ENCODE data around the gene MEOX1.

DNA sequence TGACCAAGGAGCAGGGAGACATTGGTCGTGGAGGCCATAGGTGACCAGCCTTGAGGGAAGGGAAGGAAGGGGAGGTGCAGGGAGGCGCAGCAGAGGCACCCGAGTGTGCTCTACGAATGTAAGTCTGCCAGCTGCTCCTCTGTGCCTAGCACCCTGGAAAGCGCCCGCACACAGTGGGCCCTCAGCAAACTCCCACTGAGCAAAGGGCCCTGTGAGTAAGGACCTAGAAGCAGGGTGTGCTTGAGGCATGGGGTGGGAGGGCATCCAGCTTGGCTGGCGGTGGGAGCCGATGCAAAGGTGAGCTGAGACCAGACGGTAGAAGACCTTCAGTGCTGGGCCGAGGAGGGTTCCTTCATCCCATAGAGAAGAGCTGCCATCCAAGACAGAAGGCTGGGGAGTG lies 36.2 kb upstream of the MEOX1 start:
- TF ChIP-seq SAFB2 (CRISPR knock-in tag; IDR thresholded peaks at IDR 0.05; ENCODE audit: borderline replicate concordance, low read depth) (no peak), ZNF766 (CRISPR knock-in tag; IDR thresholded peaks at IDR 0.05; ENCODE audit: borderline replicate concordance) (no peak), ATM (IDR thresholded peaks at IDR 0.05; ENCODE audit: borderline replicate concordance) (no peak), CREB1 (IDR thresholded peaks at IDR 0.05) (no peak), CREB1 (CRISPR knock-in tag; IDR thresholded peaks at IDR 0.05) (no peak), NR3C1 (CRISPR knock-in tag; IDR thresholded peaks at IDR 0.05) (no peak)
- TF ChIP-seq, protein P1, sequence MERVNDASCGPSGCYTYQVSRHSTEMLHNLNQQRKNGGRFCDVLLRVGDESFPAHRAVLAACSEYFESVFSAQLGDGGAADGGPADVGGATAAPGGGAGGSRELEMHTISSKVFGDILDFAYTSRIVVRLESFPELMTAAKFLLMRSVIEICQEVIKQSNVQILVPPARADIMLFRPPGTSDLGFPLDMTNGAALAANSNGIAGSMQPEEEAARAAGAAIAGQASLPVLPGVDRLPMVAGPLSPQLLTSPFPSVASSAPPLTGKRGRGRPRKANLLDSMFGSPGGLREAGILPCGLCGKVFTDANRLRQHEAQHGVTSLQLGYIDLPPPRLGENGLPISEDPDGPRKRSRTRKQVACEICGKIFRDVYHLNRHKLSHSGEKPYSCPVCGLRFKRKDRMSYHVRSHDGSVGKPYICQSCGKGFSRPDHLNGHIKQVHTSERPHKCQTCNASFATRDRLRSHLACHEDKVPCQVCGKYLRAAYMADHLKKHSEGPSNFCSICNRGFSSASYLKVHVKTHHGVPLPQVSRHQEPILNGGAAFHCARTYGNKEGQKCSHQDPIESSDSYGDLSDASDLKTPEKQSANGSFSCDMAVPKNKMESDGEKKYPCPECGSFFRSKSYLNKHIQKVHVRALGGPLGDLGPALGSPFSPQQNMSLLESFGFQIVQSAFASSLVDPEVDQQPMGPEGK (CRISPR knock-in tag; IDR thresholded peaks at IDR 0.05): no peak
- TF ChIP-seq, protein P2, sequence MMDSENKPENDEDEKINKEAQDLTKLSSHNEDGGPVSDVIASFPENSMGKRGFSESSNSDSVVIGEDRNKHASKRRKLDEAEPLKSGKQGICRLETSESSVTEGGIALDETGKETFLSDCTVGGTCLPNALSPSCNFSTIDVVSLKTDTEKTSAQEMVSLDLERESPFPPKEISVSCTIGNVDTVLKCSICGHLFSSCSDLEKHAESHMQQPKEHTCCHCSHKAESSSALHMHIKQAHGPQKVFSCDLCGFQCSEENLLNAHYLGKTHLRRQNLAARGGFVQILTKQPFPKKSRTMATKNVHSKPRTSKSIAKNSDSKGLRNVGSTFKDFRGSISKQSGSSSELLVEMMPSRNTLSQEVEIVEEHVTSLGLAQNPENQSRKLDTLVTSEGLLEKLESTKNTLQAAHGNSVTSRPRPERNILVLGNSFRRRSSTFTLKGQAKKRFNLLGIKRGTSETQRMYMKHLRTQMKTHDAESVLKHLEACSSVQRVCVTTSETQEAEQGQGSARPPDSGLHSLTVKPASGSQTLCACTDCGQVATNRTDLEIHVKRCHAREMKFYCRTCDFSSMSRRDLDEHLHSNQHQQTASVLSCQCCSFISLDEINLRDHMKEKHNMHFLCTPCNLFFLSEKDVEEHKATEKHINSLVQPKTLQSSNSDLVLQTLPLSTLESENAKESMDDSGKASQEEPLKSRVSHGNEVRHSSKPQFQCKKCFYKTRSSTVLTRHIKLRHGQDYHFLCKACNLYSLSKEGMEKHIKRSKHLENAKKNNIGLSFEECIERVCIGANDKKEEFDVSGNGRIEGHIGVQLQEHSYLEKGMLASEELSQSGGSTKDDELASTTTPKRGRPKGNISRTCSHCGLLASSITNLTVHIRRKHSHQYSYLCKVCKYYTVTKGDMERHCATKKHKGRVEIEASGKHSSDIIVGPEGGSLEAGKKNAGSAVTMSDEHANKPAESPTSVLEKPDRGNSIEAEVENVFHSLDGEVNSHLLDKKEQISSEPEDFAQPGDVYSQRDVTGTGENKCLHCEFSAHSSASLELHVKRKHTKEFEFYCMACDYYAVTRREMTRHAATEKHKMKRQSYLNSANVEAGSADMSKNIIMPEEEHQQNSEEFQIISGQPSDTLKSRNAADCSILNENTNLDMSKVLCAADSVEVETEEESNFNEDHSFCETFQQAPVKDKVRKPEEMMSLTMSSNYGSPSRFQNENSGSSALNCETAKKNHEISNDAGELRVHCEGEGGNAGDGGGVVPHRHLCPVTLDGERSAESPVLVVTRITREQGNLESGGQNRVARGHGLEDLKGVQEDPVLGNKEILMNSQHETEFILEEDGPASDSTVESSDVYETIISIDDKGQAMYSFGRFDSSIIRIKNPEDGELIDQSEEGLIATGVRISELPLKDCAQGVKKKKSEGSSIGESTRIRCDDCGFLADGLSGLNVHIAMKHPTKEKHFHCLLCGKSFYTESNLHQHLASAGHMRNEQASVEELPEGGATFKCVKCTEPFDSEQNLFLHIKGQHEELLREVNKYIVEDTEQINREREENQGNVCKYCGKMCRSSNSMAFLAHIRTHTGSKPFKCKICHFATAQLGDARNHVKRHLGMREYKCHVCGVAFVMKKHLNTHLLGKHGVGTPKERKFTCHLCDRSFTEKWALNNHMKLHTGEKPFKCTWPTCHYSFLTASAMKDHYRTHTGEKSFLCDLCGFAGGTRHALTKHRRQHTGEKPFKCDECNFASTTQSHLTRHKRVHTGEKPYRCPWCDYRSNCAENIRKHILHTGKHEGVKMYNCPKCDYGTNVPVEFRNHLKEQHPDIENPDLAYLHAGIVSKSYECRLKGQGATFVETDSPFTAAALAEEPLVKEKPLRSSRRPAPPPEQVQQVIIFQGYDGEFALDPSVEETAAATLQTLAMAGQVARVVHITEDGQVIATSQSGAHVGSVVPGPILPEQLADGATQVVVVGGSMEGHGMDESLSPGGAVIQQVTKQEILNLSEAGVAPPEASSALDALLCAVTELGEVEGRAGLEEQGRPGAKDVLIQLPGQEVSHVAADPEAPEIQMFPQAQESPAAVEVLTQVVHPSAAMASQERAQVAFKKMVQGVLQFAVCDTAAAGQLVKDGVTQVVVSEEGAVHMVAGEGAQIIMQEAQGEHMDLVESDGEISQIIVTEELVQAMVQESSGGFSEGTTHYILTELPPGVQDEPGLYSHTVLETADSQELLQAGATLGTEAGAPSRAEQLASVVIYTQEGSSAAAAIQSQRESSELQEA (CRISPR knock-in tag; IDR thresholded peaks at IDR 0.05; ENCODE audit: not compliant biosample characterization): no peak
